Measurements from ENCODE around the gene MROH2A. TPM values are rescaled to one million over a fixed set of nuclear protein-coding genes. Genes with fewer than 3 reads are reported as not detected.

The MROH2A gene
- total and polyA plus RNA-seq, 2 experiments from 2014 or later: 0.12 TPM; not detected in 1

- no peak for DNase-seq (ENCODE audit: low read depth in 1 of 2, low spot score in 1 of 2)
- H3K36me3 ChIP-seq: no peaks in the 10 kb centered on the region
- H3K4me3 ChIP-seq: no peak overlapping the region
- H3K9me3 ChIP-seq (ENCODE audit: low read depth): no peaks in the 10 kb centered on the region
- H3K27me3 ChIP-seq: no peaks in the 10 kb centered on the region
- no peaks in the 10 kb centered on the region for H3K4me1 ChIP-seq (ENCODE audit: low read depth)
- TF ChIP-seq CTCF (IDR thresholded peaks at IDR 0.05; ENCODE audit: low read depth, low read length): no peak
- no peak overlapping the region for H3K27ac ChIP-seq
Measured at GRCh38 chr2:233793465-233794127, 15.5 kb downstream of the MROH2A start.

GRCh38 chr2:233794128-233794658, 16.1 kb downstream of the MROH2A start:
- Histone ChIP-seq H3K9me3 (ENCODE audit: low read depth) (no peaks in the 10 kb centered on the region), H3K4me1 (ENCODE audit: low read depth) (no peaks in the 10 kb centered on the region), H3K36me3 (no peaks in the 10 kb centered on the region), H3K27me3 (no peaks in the 10 kb centered on the region), H3K4me3 (no peak overlapping the region), H3K27ac (no peak overlapping the region)
- no peak for DNase-seq (ENCODE audit: low read depth in 1 of 2, low spot score in 1 of 2)
- no peak for TF ChIP-seq CTCF (IDR thresholded peaks at IDR 0.05; ENCODE audit: low read depth, low read length)

GRCh38 chr2:233795735-233796171, 17.6 kb downstream of the MROH2A start:
- DNase-seq (ENCODE audit: low read depth in 1 of 2, low spot score in 1 of 2): no peak
- Histone ChIP-seq H3K27ac (no peak overlapping the region), H3K4me3 (no peak overlapping the region), H3K4me1 (ENCODE audit: low read depth) (no peaks in the 10 kb centered on the region), H3K27me3 (no peaks in the 10 kb centered on the region), H3K36me3 (no peaks in the 10 kb centered on the region), H3K9me3 (ENCODE audit: low read depth) (no peaks in the 10 kb centered on the region)
- TF ChIP-seq CTCF (IDR thresholded peaks at IDR 0.05; ENCODE audit: low read depth, low read length): no peak

- H3K4me3 ChIP-seq: no peak overlapping the region
- no peak for TF ChIP-seq CTCF (IDR thresholded peaks at IDR 0.05; ENCODE audit: low read depth, low read length)
- DNase-seq (ENCODE audit: low read depth in 1 of 2, low spot score in 1 of 2): no peak
- H3K4me1 ChIP-seq (ENCODE audit: low read depth): no peaks in the 10 kb centered on the region
- no peaks in the 10 kb centered on the region for H3K27me3 ChIP-seq
- H3K27ac ChIP-seq: no peak overlapping the region
- no peaks in the 10 kb centered on the region for H3K9me3 ChIP-seq (ENCODE audit: low read depth)
- no peaks in the 10 kb centered on the region for H3K36me3 ChIP-seq
Measured at GRCh38 chr2:233796254-233796653, 18.1 kb downstream of the MROH2A start.

GRCh38 chr2:233798335-233799086, 20.4 kb downstream of the MROH2A start:
- no peaks in the 10 kb centered on the region for H3K27me3 ChIP-seq
- DNase-seq (ENCODE audit: low read depth in 1 of 2, low spot score in 1 of 2): no peak
- H3K36me3 ChIP-seq: no peaks in the 10 kb centered on the region
- H3K27ac ChIP-seq: no peak overlapping the region
- H3K4me1 ChIP-seq (ENCODE audit: low read depth): no peaks in the 10 kb centered on the region
- H3K9me3 ChIP-seq (ENCODE audit: low read depth): no peaks in the 10 kb centered on the region
- TF ChIP-seq CTCF (IDR thresholded peaks at IDR 0.05; ENCODE audit: low read depth, low read length): no peak
- no peak overlapping the region for H3K4me3 ChIP-seq

Data from cardiac muscle cell (in vitro differentiated cells and primary cell).